GM19324 (cell line): ENCODE results near the gene LGR4.

Experiments
- ATAC-seq: cut with Tn5 transposase; IDR thresholded peaks from one replicate; pipeline ENCODE4 v1.9.1; 2021; ENCODE audit warnings: mild to moderate bottlenecking, moderate library complexity; ENCODE audit not compliant: unreplicated experiment, low FRiP score

LGR4 gene

DNA sequence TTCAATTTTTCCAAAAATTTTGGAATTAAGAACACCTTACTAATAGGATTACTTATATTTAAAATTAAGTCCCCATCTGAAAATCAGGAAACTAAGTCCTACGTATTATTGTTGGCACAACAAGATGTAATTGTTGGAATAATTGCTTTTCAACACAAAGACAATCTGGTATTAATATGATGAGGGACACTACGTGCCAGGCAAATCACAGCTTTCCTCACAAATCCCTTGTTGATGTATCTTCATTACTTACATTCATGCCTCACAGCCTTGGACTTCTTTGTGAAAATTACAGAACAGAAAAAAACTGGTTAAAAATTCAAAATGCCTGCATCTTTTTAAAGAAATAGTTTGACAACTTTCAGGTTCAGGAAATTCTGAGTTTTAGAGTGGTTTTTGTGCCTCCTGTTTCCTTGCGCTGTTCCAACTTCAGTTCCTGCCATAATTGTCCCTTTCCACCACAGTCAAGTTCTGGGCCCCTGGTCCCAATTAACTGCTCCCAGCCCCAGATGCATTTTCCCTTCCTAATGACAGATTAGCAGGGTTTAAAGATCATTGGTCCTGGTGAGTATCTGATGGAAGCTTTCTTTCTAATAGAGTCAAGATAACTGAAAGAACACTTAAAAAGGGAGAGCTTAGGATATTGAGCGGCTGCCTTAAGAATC is 86.3 kb downstream of the LGR4 start:
- ATAC-seq = no peak

DNA sequence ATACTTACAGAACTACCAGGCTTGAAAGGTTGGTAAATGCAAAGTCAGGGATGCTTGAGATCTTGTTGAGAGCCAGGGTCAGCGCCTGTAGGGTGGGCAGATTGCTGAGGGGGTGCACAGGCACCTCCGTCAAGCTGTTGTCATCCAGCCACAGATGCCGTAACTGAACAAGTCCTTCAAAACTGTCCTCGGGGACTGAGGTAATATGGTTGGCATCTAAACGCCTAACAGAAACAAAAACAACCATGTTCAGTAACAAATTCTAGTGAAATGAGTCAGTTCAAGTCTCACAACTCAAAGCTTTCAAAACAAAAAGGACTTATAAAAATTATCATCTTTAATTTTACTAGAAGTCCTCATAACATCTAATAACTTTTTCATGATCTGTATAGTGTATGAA is 87.3 kb downstream of the LGR4 start:
- ATAC-seq = no peak

DNA sequence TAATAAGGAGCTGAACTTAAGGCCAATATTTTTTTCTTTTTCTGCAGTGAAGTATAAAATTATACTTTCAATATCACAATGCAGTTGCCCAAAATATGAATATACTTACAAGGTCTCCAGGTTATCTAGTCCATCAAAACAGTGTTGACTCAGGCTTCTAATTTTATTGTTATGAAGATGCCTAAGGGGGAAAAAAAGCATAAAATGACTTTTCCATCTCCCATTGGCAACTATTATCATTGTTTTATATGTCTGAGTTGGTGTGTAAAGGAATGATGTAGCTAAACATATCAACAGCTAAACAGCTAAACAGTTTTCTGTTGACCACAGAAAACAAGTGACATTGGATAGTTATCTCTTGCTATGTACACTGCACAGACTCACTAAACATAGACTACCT is 88.4 kb downstream of the LGR4 start:
- ATAC-seq = no peak

DNA sequence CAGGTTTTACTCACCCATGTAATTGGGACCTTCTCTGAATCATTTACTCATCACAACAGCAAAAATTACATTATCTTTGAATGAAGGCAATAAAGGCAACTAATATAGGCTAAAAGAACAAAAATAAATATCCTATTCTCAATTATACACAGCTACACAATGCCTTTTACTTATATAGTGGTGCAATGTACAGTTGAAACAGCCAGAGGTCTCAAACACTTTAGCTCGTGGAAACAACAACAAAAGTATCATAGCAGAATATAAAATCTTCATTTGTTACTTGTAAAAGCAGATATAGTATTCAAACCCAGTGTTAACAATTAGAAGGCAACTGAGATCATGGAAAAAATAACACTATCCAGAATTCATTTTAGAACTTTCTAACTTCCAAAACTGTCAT is 88.9 kb downstream of the LGR4 start:
- no peak for ATAC-seq

DNA sequence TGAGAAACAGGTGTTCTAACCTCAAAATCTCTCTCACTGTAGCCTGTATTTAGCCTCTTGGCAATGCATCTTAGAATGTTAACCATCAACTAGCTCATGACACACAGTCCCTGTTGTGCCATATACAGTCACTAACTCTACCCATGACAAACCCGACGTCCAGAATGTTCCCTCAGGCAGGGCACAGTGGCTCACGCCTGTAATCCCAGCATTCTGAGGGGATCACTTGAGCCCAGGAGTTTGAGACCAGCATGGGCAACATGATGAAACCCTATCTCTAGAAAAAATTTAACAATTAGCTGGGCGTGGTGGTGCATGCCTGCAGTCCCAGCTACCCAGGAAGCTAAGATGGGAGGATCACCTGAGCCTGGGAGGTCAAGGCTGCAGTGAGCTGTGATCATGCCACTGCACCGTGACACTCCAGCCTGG is 91.3 kb downstream of the LGR4 start:
- no peak for ATAC-seq

DNA sequence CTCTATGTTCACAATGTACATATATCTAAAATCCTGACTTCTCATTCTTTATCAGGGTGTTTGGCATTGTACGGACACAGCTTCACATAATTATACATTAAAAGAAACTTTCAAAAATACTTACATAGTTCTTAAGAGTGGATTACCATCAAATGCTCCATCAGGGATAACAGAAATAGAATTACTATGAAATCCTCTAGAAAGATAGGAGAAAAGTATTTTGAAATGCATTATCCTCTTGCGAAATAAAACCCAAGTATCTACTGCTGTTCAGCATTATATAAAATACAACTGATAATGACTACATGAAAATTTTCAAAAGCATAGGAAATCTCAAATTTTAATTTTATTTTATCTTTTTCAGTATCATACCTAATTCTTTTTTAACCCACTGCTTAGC is 91.8 kb downstream of the LGR4 start:
- ATAC-seq = no peak

DNA sequence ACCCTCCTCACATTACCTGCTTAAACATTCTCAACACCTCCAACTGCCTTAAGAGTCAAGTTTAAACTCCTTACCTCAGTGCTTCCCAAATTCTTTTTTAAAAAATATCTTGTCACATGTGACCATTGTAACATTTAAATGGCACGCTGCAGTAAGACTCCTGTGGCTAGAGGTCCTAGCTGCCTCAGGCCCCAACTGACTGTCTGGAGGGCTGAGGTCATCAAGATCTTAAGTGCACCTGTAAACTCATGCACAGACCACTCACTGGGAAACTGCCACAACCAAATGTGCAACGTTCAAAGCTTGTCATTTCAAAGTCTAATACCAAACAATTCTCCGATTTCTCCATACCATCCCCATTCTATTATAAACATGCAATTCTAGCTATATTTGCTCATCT is 93.1 kb downstream of the LGR4 start:
- no peak for ATAC-seq

DNA sequence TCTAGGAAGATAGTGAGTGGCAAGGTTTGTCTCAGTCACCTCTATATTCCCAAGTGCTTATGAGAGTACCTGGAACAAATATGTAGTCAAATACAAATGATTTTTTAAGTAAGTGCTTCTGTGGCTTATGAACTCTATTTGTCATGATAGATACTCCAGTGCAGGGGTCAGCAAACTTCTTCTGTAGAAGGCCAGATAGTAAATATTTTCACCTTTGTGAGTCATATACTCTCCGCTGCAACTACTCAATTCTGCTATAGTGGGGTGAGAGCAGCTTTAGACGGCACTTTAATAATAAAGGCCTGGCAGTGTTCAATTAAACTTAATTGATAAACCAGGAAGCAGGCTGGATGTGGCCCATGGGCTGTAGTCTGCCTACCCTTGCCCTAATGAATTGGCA is 97.2 kb downstream of the LGR4 start:
- no peak for ATAC-seq

DNA sequence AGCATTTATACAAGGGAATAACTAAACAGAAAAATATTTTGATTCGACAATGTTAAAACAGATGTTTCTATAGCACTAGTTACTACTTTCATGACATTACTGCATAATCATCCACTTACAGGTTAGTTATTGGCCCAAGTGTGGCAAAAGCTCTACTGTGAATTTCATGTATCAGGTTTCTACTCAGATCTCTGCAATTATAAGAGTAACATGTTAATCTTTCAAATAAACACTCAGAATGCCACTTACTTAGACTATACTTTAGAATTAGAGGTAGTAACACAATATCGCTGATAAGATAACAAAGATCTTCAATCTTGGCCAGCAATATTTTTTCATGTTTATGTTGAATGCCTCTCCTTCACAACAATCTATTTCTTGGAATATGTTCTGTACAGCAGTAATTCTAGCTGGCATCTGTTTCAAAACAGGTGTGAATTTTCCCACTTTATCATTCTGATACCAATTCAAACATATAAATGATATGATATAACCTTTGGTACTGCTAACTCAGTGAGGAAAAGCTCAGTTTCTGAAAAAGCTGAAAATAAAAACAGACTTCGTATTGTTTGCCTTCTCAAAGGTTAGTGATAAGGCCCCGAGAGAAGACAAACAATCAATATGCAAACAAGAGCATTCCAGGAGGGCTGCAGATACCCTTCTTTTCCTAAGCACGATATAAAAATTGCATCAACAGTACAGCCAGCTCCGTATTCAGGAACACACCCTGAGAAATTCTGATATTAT is 98.6 kb downstream of the LGR4 start:
- ATAC-seq = no peak

DNA sequence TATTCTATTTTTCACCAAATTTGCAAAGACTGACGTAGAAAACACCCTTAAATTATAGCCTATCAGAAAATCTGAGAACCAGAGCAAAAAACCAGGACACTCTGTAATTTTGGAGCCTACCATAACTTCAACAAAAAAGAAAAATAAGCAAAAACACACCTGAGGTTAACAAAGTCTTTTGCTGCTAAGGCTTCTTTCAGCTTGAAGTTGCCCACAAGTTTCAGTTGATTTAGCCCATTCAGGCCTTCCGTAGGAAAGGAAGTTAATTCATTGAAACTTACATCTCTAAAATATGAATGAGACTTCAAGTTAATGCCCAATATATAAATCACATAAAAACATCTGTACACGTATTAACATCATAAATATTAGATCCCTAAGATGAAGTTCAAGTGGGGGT is 99.2 kb downstream of the LGR4 start:
- no peak for ATAC-seq

DNA sequence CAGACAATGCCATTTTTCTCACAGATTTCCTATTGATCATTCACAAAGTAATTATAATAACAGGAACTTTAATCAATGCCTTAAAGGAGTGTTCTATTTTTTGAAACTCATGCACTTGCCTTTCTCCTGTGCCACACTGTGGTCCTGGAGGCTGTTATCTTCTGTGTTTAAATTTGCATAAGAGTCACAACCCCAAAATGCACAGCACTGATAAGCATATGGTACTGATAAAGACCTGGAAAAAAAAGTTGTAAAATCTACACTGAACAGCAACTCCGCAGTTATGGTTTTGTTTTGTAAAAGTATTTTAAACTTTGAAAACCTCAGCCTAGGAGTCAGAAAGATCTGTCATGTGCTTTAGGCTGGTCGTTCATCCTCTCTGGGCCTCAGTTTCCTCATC is 100.4 kb downstream of the LGR4 start:
- no peak for ATAC-seq

DNA sequence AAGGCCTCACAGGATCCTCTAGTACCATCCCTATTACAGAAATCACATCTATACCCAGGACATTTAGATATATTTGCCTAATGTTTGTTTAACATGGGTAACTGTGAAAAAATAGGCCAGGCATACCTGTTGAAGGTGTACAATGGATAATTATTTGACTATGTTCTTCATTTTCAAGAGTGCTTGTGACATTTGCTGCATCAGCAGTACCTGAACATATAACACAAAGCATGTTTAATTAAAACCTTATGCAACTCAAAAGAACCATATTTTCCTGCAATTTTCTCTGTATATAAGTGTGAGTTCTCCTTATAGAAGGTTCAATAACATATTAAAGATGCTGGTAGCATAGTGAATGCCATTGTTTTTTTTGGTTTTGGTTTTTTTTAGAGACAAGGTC is 101.1 kb downstream of the LGR4 start:
- ATAC-seq = no peak

DNA sequence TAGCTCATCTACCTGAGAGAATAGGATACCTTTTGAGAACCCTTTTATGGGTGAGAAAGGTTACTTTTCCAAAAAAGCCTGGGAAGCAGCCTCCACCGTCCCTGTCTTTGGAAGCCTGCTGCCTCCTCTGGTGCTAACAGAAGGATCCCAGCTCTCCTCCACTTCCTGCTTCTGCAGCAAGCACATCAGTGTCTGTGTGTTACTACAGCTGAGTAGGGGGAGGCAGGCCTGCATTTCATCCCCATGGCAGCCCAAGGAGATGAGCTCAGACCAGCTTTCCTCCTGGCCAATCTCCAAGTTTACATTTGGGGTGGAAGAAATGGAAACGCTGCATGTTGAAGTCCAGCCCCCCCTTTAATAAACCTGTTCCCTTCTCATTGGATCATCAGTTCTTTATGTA is 102.2 kb downstream of the LGR4 start:
- ATAC-seq = no peak

DNA sequence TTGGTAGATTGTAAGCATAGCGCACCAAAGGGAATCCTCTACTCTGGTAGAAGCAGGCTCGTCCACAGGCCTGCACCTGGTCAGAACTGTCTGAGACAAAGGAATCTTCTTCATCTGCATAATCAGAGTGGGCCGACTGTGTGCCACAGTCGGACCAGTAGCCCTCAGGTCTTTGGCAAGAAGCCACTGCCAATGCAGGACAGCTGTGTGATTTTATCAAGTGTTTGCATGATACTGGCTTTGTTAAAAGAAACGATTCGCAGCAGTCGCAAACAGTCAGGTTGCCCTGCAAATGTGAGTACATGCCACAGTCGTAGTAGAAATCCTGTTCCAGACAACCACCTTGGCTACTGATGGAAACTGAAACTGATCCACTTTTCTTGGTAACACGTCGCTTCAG is 104.7 kb downstream of the LGR4 start:
- ATAC-seq = no peak

DNA sequence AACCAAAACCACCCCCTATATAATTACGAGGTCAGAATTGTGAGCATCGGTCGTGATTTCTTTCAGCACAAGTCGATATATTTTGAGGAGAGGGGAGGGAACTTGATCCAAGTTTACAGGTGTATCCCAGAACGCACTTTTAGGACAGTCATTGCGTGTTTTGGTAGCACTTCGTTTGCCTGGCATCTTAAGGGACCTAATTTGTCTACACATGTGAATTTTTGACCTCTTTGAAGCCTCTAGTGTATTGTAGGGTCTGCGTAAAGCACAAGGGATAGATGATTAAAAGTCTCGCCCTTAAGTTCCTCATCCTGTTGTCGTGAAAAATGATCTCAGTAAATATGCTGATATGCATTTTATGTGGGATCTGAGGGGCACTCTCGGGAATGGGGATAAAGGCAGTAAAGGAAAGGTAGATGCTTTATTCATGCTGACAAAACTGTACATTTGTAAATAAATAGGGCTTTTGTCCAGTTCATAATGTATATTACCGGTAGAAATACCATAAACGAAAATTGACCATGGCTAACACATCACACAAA is 108.9 kb downstream of the LGR4 start:
- no peak for ATAC-seq

DNA sequence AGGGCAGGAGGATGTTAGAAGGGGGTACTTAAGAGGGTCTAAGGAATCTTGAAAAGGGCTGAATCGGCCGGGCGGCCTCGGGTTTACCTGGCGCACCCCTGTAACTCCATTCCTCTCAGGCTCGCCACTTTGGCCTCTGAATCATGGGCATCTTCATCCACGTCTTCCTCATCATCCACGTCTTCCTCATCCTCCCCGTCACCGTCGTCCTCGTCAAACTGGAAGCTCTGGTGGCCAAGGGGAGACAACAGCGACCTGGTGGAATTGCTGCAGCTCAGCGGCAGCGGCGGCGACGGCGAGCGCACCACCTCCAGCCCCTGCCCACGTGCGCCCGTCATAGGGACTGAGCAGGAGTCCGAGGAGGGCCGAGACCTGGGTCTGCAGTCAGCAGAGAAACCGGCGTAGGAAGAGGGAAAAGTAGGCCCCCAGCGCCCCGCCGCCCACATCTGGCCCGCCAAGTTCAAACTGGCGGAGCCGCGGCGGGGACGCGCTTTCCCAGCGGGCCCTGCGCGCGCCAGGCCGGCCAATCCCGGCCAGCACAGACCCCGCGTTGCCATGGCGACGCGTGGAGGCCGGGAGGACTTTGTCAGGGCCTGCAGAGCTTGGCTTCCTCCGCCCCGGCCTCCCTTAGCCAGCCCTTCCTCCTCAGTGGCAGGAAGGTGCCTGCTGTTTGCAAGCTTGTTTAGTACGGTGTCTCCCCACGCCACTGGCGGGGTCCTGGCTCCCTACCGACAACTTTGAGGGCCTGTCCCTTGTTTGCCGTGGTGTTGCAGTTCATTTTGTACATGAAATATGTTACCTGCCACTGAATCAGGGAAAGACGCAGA is 109.6 kb downstream of the LGR4 start, which contains the start of gene CCDC34:
Gene CCDC34 (minus strand): TSS at position 467 of the 827 bp plus-strand sequence. CDS start 21 bp downstream, at position 446.
- ATAC-seq = peak; percentile 100

DNA sequence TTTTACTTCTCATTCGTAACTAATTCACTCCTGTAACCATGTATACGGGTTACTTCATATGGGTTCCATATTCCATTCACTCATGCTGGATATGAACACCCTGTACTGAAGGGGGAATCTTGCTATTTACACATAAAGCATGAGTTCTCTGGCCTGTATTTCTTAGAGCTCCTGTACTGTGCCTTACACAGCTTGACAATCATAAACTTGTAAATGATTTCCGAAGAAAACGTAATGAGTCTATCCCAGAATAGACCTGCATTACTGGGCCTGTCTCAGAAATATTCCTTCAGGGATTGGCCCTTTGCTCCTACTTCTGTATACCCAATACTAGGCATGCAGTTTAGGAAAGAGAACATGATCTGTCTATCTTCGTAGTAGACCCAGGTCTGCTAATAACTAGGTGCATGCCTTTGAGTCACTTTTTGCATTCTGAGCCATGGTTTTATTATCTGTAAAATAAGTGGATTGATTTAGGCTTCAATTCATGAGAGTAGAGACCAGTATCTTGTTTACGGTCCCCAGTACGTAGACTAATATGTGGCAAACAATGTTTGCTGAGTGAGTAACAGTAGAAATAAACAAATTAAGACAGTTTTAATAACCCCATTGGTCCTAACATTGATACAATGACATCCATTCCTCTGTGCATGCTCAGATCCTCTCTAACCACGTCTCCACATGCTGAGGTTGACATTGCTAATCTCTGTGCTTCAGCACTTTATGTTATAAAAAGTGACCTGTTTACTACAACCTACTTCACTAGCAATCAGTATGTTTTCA is 110.8 kb downstream of the LGR4 start:
- no peak for ATAC-seq

DNA sequence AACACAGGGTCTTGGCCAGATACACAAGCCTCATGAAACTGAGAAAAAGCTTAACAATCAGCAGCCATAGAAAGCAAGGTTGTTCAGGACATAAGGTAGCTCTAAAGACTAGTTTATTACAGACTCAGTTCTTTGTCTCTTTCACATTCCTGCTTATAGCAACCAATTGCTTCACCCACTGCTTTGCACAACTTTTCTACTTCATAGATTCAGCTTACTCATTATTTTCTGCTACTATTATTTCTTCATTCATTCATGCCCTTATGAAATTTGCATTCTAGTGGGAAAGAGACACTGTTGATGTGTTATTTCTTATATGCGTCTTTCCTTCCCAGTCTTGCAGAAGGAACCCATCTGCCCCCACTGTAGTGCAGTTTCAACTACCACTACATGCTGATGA is 114.3 kb downstream of the LGR4 start:
- no peak for ATAC-seq

DNA sequence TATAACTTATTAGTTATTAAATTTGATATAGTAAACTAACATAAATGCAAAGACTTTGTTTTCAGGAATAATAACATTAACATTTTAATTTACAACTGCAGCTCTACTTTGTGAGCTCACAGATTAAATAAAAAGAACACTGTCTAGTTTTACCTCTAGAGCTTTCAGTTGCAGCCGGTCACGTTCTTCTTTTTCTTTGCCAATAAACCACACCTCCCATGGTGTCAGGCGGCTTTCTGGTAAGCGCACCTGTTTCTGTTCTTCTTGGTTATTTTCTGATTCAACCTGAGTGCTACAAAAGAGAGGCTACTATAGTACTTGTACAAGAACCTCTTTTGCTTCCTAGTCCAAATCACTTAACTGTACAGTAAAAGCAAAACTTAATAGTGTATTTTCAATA is 115.3 kb downstream of the LGR4 start:
- ATAC-seq = no peak

DNA sequence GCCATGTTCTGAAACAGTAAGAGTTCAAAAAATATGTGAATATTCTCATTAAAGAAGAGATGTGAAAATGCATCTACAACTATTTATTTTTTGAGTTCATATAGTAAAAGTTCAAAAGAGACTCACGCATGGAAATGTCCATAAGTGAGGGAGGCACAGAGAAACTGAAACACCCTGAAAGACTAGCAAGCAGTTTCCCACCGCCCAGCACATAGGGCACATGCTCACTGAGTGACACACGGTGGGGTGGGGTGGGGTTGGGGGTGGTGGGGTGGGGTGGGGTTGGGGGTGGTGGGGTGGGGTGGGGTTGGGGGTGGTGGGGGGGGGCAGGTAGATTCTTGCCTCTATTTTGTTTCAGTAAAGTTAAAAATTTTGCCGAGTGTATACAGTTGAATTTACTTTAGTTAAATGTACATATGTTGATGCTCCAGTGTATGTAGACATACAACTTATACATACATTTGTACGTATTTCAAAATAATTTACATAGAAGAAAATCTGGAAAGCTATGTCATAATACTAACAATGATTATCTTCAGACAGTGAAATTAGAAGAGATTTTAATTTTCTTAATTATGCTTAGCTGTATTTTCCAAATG is 115.9 kb downstream of the LGR4 start:
- ATAC-seq = no peak
